Endothelial cell (in vitro differentiated cells): ENCODE data around the gene SIM2. TPM values are rescaled to one million over a fixed set of nuclear protein-coding genes. Genes with fewer than 3 reads are reported as not detected.

Experiments
- DNase-seq: peaks from one replicate; pipeline ENCODE4 v3.0.0; 2021; ENCODE audit warnings: low spot score
- H3K27ac Mint-ChIP-seq: one replicate; pipeline ENCODE4 v1.8.0; 2021; ENCODE audit warnings: mixed read lengths, inconsistent platforms; ENCODE audit not compliant: unreplicated experiment
- H3K27me3 Mint-ChIP-seq: one replicate; pipeline ENCODE4 v1.8.0; 2021; ENCODE audit warnings: mild to moderate bottlenecking, moderate library complexity, mixed read lengths, inconsistent platforms; ENCODE audit not compliant: unreplicated experiment
- H3K36me3 Mint-ChIP-seq: one replicate; pipeline ENCODE4 v1.8.0; 2021; ENCODE audit warnings: mild to moderate bottlenecking, low read depth, mixed read lengths, inconsistent platforms; ENCODE audit not compliant: unreplicated experiment
- H3K4me1 Mint-ChIP-seq: one replicate; pipeline ENCODE4 v1.8.0; 2021; ENCODE audit warnings: mild to moderate bottlenecking, mixed read lengths, inconsistent platforms; ENCODE audit not compliant: unreplicated experiment
- H3K4me3 Mint-ChIP-seq: one replicate; pipeline ENCODE4 v1.8.0; 2021; ENCODE audit warnings: mild to moderate bottlenecking, mixed read lengths, inconsistent platforms; ENCODE audit not compliant: unreplicated experiment
- H3K9me3 Mint-ChIP-seq: one replicate; pipeline ENCODE4 v1.8.0; 2021; ENCODE audit warnings: mixed read lengths, inconsistent platforms; ENCODE audit not compliant: unreplicated experiment
- CTCF ChIP-seq: fragments of 200-600 bp; sonication (generic); IDR thresholded peaks from one replicate; pipeline ENCODE4 v1.5.0; 2021; ENCODE audit warnings: antibody characterized with exemption; ENCODE audit not compliant: unreplicated experiment
- total RNA-seq: library from RNA; stranded (reverse); fragmentation: NEBNext Ultra II Directional; extraction: Animal tissue kit (Norgen Biotek cat#: 25700); gene quantifications from one replicate; pipeline ENCODE4 v1.2.1, GENCODE V29; 2021; ENCODE audit not compliant: unreplicated experiment

SIM2 gene
- total RNA-seq, 1 donor from 2014 or later, result 17.1 TPM

- H3K4me3 Mint-ChIP-seq, result peak overlapping the region; percentile 39
- no peak overlapping the region for H3K27ac Mint-ChIP-seq
- peaks cover 12% of the 10 kb centered on the region for H3K36me3 Mint-ChIP-seq
- no peaks in the 10 kb centered on the region for H3K9me3 Mint-ChIP-seq
- H3K4me1 Mint-ChIP-seq, result peaks cover 2% of the 10 kb centered on the region
- no peak for DNase-seq
- no peak for TF ChIP-seq CTCF
- peaks cover 4% of the 10 kb centered on the region for H3K27me3 Mint-ChIP-seq
Observed at GRCh38 chr21:36730291-36731281, 31.7 kb downstream of the SIM2 start.

GRCh38 chr21:36732217-36732616 lies 33.3 kb downstream of the SIM2 start:
- Mint-ChIP-seq H3K36me3 (peaks cover 14% of the 10 kb centered on the region), H3K27ac (no peak overlapping the region), H3K27me3 (peaks cover 4% of the 10 kb centered on the region), H3K4me1 (peaks cover 2% of the 10 kb centered on the region), H3K9me3 (no peaks in the 10 kb centered on the region), H3K4me3 (no peak overlapping the region)
- DNase-seq, result no peak
- TF ChIP-seq CTCF, result no peak

GRCh38 chr21:36732761-36733160 lies 33.8 kb downstream of the SIM2 start:
- Mint-ChIP-seq H3K27ac (no peak overlapping the region), H3K27me3 (peaks cover 4% of the 10 kb centered on the region), H3K4me3 (peak overlapping the region; percentile 39), H3K9me3 (no peaks in the 10 kb centered on the region), H3K36me3 (peaks cover 14% of the 10 kb centered on the region), H3K4me1 (peaks cover 2% of the 10 kb centered on the region)
- no peak for TF ChIP-seq CTCF
- DNase-seq, result no peak

GRCh38 chr21:36733857-36734256 lies 34.9 kb downstream of the SIM2 start:
- Mint-ChIP-seq H3K4me1 (peaks cover 2% of the 10 kb centered on the region), H3K9me3 (no peaks in the 10 kb centered on the region), H3K27ac (no peak overlapping the region), H3K27me3 (peaks cover 4% of the 10 kb centered on the region), H3K36me3 (peaks cover 16% of the 10 kb centered on the region), H3K4me3 (no peak overlapping the region)
- DNase-seq, result no peak
- no peak for TF ChIP-seq CTCF
